Motor neuron (in vitro differentiated cells): ENCODE measurements around the gene HSFX4. TPM values are rescaled to one million over a fixed set of nuclear protein-coding genes. Genes with fewer than 3 reads are reported as not detected.

Source experiments
- total RNA-seq, 8 experiments: library from RNA; unstranded; fragments of 300-600 nt; gene quantifications; 2 replicates each; pipeline versions ENCODE4 v1.2.3 to v1.2.4, GENCODE V29; 2022

The HSFX4 gene
- total RNA-seq, 8 experiments from 2014 or later, result 0.22 to 0.70 (median 0.43) TPM

Other genes with a start within 250 kb of the HSFX4 start
- 1 to 10 TPM in 2 of 8 experiments, under 1 TPM in 5, not detected in 1; 0.13 to 3.0 (median 0.23) TPM for gene MAGEA11, start 217.5 kb upstream of the HSFX4 start, total RNA-seq
- gene HSFX1, start 155.5 kb upstream of the HSFX4 start, total RNA-seq, result under 1 TPM in 7 of 8 experiments, not detected in 1; 0.49 to 0.87 (median 0.60) TPM
- not detected for gene MAGEA9, start 147.6 kb upstream of the HSFX4 start, total RNA-seq
- gene MAGEA8, start 48.4 kb upstream of the HSFX4 start, total RNA-seq, result under 1 TPM in 3 of 8 experiments, not detected in 5; 0.17 to 0.33 (median 0.24) TPM
- 10 to 100 TPM; 25.1 to 37.1 (median 31.6) TPM for gene EOLA2, start 8.9 kb downstream of the HSFX4 start, total RNA-seq